K562 (cell line): ENCODE measurements around the gene PAQR4. TPM values are rescaled to one million over a fixed set of nuclear protein-coding genes. Genes with fewer than 3 reads are reported as not detected.

Source experiments
- CCAR2 ChIP-seq: fragments of 200-400 bp; formaldehyde crosslinking; IDR thresholded peaks from 2 replicates; pipeline ENCODE4 v1.6.1; 2017; ENCODE audit warnings: mild to moderate bottlenecking, low read depth, low read length
- CREB3L1 ChIP-seq: fragments of 450-650 bp; IDR thresholded peaks from 2 replicates; pipeline ENCODE4 v1.6.1; 2014; ENCODE audit warnings: low read depth, mild to moderate bottlenecking, moderate library complexity, borderline replicate concordance
- CREBBP ChIP-seq: IDR thresholded peaks from one replicate; pipeline ENCODE4 v1.6.1; 2012; ENCODE audit warnings: low read depth, mild to moderate bottlenecking, control low read depth, inconsistent platforms, low read length
- DDX20 ChIP-seq: fragments of 450-650 bp; IDR thresholded peaks from 2 replicates; pipeline ENCODE4 v1.6.1; 2016; ENCODE audit warnings: missing genetic modification characterization, low read depth, mild to moderate bottlenecking, missing compliant biosample characterization, moderate library complexity
- DPF2 ChIP-seq: fragments of 450-650 bp; IDR thresholded peaks from 2 replicates; pipeline ENCODE4 v1.6.1; 2016
- E2F4 ChIP-seq: sonication (generic); formaldehyde crosslinking; IDR thresholded peaks from 2 replicates; pipeline ENCODE4 v1.8.0; 2022; ENCODE audit warnings: mild to moderate bottlenecking, low read depth, missing genetic modification reagents
- ELF2 ChIP-seq: fragments of 250-450 bp; sonication (Bioruptor Pico); IDR thresholded peaks from 2 replicates; pipeline ENCODE4 v1.5.0; 2021; ENCODE audit warnings: mild to moderate bottlenecking
- ERF ChIP-seq: fragments of 450-650 bp; formaldehyde crosslinking; IDR thresholded peaks from 2 replicates; pipeline ENCODE4 v1.4.0; 2020; ENCODE audit warnings: mild to moderate bottlenecking, mixed read lengths
- KDM4B ChIP-seq, 2 experiments: fragments of 450-650 bp in 1 of 2; sonication (generic) in 1 of 2; IDR thresholded peaks; 2 replicates each; pipeline ENCODE4 v1.6.1; 2016 to 2017; ENCODE audit warnings: borderline replicate concordance in 2 of 2, antibody characterized with exemption in 1 of 2, low read depth in 1 of 2, mild to moderate bottlenecking in 1 of 2
- KHSRP ChIP-seq: fragments of 450-650 bp; IDR thresholded peaks from 2 replicates; pipeline ENCODE4 v1.6.1; 2017
- NFXL1 ChIP-seq: fragments of 450-650 bp; formaldehyde crosslinking; IDR thresholded peaks from 2 replicates; pipeline ENCODE4 v1.4.0; 2021; ENCODE audit warnings: mild to moderate bottlenecking
- NONO ChIP-seq, 2 experiments: fragments of 200-400 bp in 1 of 2; fragments of 450-650 bp in 1 of 2; formaldehyde crosslinking in 1 of 2; IDR thresholded peaks; 2 replicates each; pipeline ENCODE4 v1.6.1; 2017; ENCODE audit warnings: low read depth in 2 of 2, mild to moderate bottlenecking in 2 of 2, moderate library complexity in 2 of 2, low read length in 1 of 2
- RBFOX2 ChIP-seq: fragments of 200-400 bp; formaldehyde crosslinking; IDR thresholded peaks from 2 replicates; pipeline ENCODE4 v1.6.1; 2017; ENCODE audit warnings: low read depth, mild to moderate bottlenecking, low read length, moderate library complexity
- RFX1 ChIP-seq: fragments of 450-650 bp; IDR thresholded peaks from 2 replicates; pipeline ENCODE4 v1.6.1; 2016; ENCODE audit warnings: mild to moderate bottlenecking, moderate library complexity
- SIN3B ChIP-seq: fragments of 450-650 bp; IDR thresholded peaks from 2 replicates; pipeline ENCODE4 v1.6.1; 2017; ENCODE audit warnings: low read depth, mild to moderate bottlenecking, moderate library complexity
- TFAP4 ChIP-seq: sonication (generic); formaldehyde crosslinking; IDR thresholded peaks from 2 replicates; pipeline ENCODE4 v1.8.0; 2022; ENCODE audit warnings: missing genetic modification reagents, mild to moderate bottlenecking, moderate library complexity, borderline replicate concordance
- U2AF1 ChIP-seq: fragments of 200-400 bp; formaldehyde crosslinking; optimal IDR thresholded peaks from 2 replicates; pipeline ENCODE3; 2017; ENCODE audit warnings: mild to moderate bottlenecking, low read depth, low read length, moderate library complexity
- ZNF274 ChIP-seq: IDR thresholded peaks from 2 replicates; pipeline ENCODE4 v1.6.1; 2011; ENCODE audit warnings: low read depth, mild to moderate bottlenecking, low read length, moderate library complexity, borderline replicate concordance
- ZNF589 ChIP-seq: fragments of 200-800 bp; sonication (Bioruptor generic); IDR thresholded peaks from 2 replicates; pipeline ENCODE4 v1.6.1; 2016; ENCODE audit warnings: low read depth, missing genetic modification characterization, missing compliant biosample characterization
- ZNF655 ChIP-seq: fragments of 250-450 bp; sonication (Bioruptor Pico); IDR thresholded peaks from 2 replicates; pipeline ENCODE4 v1.5.0; 2021
- polyA plus RNA-seq, 8 experiments: library from polyadenylated mRNA; depleted of rRNA in 4 of 8; stranded (reverse) in 5 of 8; unstranded in 3 of 8; fragments of >200 nt; fragmentation: Nextera tagmentation in 2 of 8; fragmentation: Illumina TruSeq in 1 of 8; extraction: Ambion mirVana in 2 of 8; extraction: Trizol in 1 of 8; gene quantifications; 2 replicates each; pipeline versions ENCODE4 v1.2.1 to v1.2.3, GENCODE V29; 2011 to 2014; ENCODE audit warnings: inconsistent platforms in 1 of 8, missing spikeins in 1 of 8
- total RNA-seq, 7 experiments: library from RNA; depleted of rRNA in 6 of 7; stranded (reverse); fragments of >200 nt in 6 of 7; fragmentation: Illumina TruSeq in 2 of 7; extraction: Trizol in 2 of 7; gene quantifications; 2 replicates each; pipeline versions ENCODE4 v1.2.1 to v1.2.3, GENCODE V29; 2011 to 2021; ENCODE audit warnings: low replicate concordance in 1 of 7

Gene PAQR4
- total and polyA plus RNA-seq, 9 of the 15 experiments (the other 6 are each of a cell fraction or from before 2014, with no cell fraction given): 0.62 to 40.4 (median 19.5) TPM

- no peak for TF ChIP-seq NONO (IDR thresholded peaks at IDR 0.05; ENCODE audit: low read depth in 2 of 2, low read length in 1 of 2)
- TF ChIP-seq KDM4B (IDR thresholded peaks at IDR 0.05; ENCODE audit: borderline replicate concordance in 2 of 2, low read depth in 1 of 2): no peak
- TF ChIP-seq DPF2: no peak
- TF ChIP-seq U2AF1: no peak
- TF ChIP-seq KHSRP: no peak
- peak; percentile 67 for TF ChIP-seq RBFOX2
- TF ChIP-seq ERF (CRISPR knock-in tag): 0 out of 2 replicates have a peak, but pooled peaks have one; percentile 28
- TF ChIP-seq SIN3B: no peak
- TF ChIP-seq ZNF589 (CRISPR knock-in tag): no peak
- TF ChIP-seq CREBBP: no peak
- TF ChIP-seq RFX1: no peak
- no peak for TF ChIP-seq TFAP4 (CRISPR knock-in tag)
- TF ChIP-seq DDX20 (tag): no peak
- no peak for TF ChIP-seq E2F4 (CRISPR knock-in tag)
- TF ChIP-seq CCAR2: no peak
- TF ChIP-seq ZNF655: no peak
- no peak for TF ChIP-seq NFXL1 (CRISPR knock-in tag)
- TF ChIP-seq ZNF274: no peak
- TF ChIP-seq CREB3L1: no peak
- no peak for TF ChIP-seq ELF2
Observed at GRCh38 chr16:2973093-2973492, 3.9 kb downstream of the PAQR4 start (continued).
